ENCODE results near the gene ATG10.

- TF ChIP-seq CTCF (IDR thresholded peaks at IDR 0.05; ENCODE audit: poor library complexity, severe bottlenecking) (no peak), EP300 (conservative IDR thresholded peaks at IDR 0.05; ENCODE audit: poor library complexity, severe bottlenecking) (no peak), TAF1 (IDR thresholded peaks at IDR 0.05; ENCODE audit: low read depth) (no peak), EZH2 (IDR thresholded peaks at IDR 0.05; ENCODE audit: borderline replicate concordance, insufficient read depth, low read length, poor library complexity, severe bottlenecking) (no peak), REST (IDR thresholded peaks at IDR 0.05; ENCODE audit: borderline replicate concordance) (no peak), RAD21 (conservative IDR thresholded peaks at IDR 0.05) (no peak)
These were observed 170.5 kb downstream of the ATG10 start for GRCh38 chr5:82142217-82142841.

All from neural cell (in vitro differentiated cells).